Prostate gland (tissue), 2 donors: ENCODE measurements around the gene CFDP1. TPM values are rescaled to one million over a fixed set of nuclear protein-coding genes. Genes with fewer than 3 reads are reported as not detected.

Experiments used
- DNase-seq: peaks from one replicate; pipeline ENCODE4 v3.0.0-alpha.2; 2019; ENCODE audit warnings: low spot score
- H3K27ac ChIP-seq, 2 donors: fragments of 200-600 bp; sonication (generic); 2 replicates each; pipeline ENCODE4 v1.5.1; 2017 to 2019
- H3K27me3 ChIP-seq: fragments of 200-600 bp; sonication (generic); replicated peaks from 2 replicates; pipeline ENCODE4 v1.5.1; 2019; ENCODE audit not compliant: insufficient read depth
- H3K36me3 ChIP-seq, 2 donors: fragments of 200-600 bp; sonication (generic); 1 replicate in 1 of 2; 2 replicates in 1 of 2; pipeline versions ENCODE4 v1.5.1 to v1.8.1; 2017 to 2019
- H3K4me1 ChIP-seq: fragments of 200-600 bp; sonication (generic); replicated peaks from 2 replicates; pipeline ENCODE4 v1.5.1; 2019
- H3K4me3 ChIP-seq, 2 donors: fragments of 200-600 bp; sonication (generic); 2 replicates each; pipeline ENCODE4 v1.5.1; 2017 to 2019
- H3K9me3 ChIP-seq: fragments of 200-600 bp; sonication (generic); 2 replicates; pipeline ENCODE4 v1.5.1; 2017
- POLR2A ChIP-seq: fragments of 450-650 bp; IDR thresholded peaks from one replicate; pipeline ENCODE4 v1.6.1; 2016; ENCODE audit warnings: antibody characterized with exemption, mild to moderate bottlenecking
- POLR2AphosphoS5 ChIP-seq: sonication (generic); formaldehyde crosslinking; IDR thresholded peaks from one replicate; pipeline ENCODE4 v1.6.1; 2017; ENCODE audit warnings: antibody characterized with exemption
- WGBS: methylation state at CpG from one replicate; pipeline ENCODE4 v1.1.5; 2018; 5-methylcytosine and 5-hydroxymethylcytosine counted together
- intact Hi-C: fragments of 100-400 bp; cut with DNase I; formaldehyde crosslinking; loops from one replicate; pipeline ENCODE4 v1.14.2; 2022
- total RNA-seq, 2 donors: library from RNA; depleted of rRNA; stranded (reverse); fragments of >200 nt; gene quantifications; one replicate each; pipeline ENCODE4 v1.1.0, GENCODE V29; 2016
- TF ChIP-seq, protein P1 (sequence below), 4 experiments: fragments of 200-600 bp in 2 of 4; fragments of 450-650 bp in 2 of 4; sonication (generic) in 2 of 4; IDR thresholded peaks; 1 replicate in 3 of 4; 2 replicates in 1 of 4; pipeline ENCODE4 v1.5.1; 2016 to 2019; ENCODE audit warnings: antibody characterized with exemption in 4 of 4, mild to moderate bottlenecking in 2 of 4, moderate library complexity in 2 of 4

Gene CFDP1
- total RNA-seq, 2 donors from 2014 or later: 67.9 to 101 TPM

DNA sequence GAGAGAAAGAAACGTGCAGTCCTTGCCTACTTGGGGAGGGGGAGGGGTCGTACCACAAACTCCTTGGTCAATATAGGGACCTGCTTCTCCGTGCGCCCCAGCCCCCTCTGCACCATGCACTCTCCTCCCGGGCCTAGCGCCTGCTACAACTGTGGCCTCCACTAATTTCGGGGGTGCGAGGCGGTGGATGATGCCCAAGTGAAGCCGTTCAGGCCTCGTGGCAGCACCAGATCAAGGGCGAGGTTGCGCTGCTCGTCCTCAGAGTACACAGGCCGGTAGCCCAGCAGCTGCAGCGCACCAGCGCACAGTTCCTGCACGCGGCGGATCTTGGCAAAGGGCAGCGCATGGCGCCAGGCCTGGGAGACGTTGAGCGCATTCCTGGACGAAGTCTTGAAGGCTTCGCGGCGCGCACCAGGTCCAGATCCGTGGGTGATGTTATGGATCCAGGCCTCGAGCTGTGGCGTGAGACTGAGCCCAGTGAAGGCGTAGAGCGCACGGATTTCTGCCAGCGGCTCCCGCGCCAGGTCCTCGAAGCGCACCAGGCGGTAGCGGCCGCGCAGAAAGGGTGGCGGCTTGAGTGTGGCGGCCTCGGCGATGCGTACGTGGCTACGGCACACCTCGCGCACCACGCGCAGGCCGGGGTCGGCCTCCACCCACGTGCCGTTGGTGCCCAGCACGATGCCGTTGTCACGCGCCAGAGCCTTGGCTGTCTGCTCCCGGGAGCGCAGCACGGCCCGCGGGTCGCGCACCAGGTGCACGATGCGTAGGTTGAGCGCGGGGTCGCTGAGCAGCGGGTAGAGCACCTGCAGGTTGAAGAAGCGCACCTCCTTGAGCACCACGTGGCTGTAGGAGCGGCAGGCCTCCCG, 45.4 kb upstream of the CFDP1 start:
- Histone ChIP-seq H3K27ac (no peak overlapping the region), H3K27me3 (no peaks in the 10 kb centered on the region), H3K4me3 (no peak overlapping the region), H3K9me3 (no peaks in the 10 kb centered on the region), H3K4me1 (no peaks in the 10 kb centered on the region), H3K36me3 (no peaks in the 10 kb centered on the region)
- WGBS: 95% methylated on average over 79 of the region's 80 CpGs
- intact Hi-C loops: loop anchor here (10.0 kb wide), 1 partner anchor 146 kb away; the partner anchor contains the start of gene ADAT1
- TF ChIP-seq POLR2AphosphoS5 (no peak), POLR2A (no peak)
- TF ChIP-seq, protein P1, sequence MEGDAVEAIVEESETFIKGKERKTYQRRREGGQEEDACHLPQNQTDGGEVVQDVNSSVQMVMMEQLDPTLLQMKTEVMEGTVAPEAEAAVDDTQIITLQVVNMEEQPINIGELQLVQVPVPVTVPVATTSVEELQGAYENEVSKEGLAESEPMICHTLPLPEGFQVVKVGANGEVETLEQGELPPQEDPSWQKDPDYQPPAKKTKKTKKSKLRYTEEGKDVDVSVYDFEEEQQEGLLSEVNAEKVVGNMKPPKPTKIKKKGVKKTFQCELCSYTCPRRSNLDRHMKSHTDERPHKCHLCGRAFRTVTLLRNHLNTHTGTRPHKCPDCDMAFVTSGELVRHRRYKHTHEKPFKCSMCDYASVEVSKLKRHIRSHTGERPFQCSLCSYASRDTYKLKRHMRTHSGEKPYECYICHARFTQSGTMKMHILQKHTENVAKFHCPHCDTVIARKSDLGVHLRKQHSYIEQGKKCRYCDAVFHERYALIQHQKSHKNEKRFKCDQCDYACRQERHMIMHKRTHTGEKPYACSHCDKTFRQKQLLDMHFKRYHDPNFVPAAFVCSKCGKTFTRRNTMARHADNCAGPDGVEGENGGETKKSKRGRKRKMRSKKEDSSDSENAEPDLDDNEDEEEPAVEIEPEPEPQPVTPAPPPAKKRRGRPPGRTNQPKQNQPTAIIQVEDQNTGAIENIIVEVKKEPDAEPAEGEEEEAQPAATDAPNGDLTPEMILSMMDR (IDR thresholded peaks at IDR 0.05): no peak
- no peak for DNase-seq

DNA sequence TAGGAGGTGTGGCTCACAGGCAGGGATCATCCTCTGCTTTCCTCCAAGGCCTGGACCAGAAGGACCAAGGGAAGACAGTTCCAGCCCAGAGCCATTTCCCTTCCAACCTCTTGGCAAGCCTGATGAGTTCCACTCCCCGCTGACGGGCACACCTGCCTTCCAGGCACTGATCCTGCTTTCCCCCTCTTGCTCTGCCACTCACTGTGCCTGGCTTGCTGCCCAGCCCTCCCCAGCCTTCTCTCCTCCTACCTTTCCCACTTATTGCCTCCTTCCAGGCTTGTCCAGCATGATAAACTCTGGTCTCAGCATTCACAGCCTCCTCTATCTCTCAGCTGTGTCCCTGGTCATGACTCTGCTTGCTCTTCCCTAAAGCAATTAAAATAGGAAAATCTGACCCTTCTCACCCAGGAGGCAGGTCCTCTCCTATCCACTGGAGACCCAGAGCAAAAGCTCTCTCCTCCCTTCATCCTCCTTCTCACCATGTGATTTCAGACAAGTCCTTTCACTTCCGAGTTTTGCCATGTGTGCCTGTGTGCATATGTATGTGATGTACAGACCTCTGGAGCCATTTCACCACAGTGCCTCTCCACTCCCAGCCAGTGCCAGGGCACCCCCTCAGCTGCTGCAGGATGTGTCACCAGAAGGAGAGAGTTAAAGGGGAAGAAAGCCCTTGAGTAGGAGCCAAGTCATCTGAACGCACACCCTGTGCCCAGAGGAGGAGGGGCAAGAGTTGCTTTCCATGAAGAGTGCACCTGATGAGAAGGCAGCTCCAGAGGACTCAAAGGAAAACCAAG, 44.6 kb upstream of the CFDP1 start:
- no peaks in the 10 kb centered on the region for H3K4me1 ChIP-seq
- intact Hi-C loops: loop anchor here (10.0 kb wide), 1 partner anchor 147 kb away; the partner anchor contains the start of gene ADAT1
- no peak overlapping the region for H3K4me3 ChIP-seq
- H3K36me3 ChIP-seq: no peaks in the 10 kb centered on the region
- H3K27ac ChIP-seq: no peak overlapping the region
- no peaks in the 10 kb centered on the region for H3K9me3 ChIP-seq
- WGBS: 46% methylated on average over 4 of the region's 4 CpGs
- no peaks in the 10 kb centered on the region for H3K27me3 ChIP-seq
- TF ChIP-seq, protein P1 (IDR thresholded peaks at IDR 0.05): no peak
- TF ChIP-seq POLR2A (no peak), POLR2AphosphoS5 (no peak)
- no peak for DNase-seq

DNA sequence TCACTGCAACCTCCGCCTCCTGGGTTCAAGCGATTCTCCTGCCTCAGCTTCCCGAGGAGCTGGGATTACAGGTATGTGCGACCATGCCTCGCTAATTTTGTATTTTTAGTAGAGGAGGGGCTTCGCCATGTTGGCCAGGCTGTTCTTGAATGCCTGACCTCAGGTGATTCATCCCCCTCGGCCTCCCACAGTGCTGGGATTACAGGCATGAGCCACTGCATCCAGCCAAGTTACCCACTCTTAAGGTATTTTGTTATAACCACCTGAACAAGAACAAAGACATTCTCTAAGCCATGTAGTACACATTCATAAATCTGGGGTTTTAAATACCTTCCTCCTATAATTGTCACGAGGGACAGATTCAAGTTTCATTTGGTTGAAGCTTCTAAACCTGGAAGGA, 43.5 kb upstream of the CFDP1 start:
- H3K4me3 ChIP-seq: no peak overlapping the region
- intact Hi-C loops: loop anchor here (10.0 kb wide), 1 partner anchor 148 kb away; the partner anchor contains the start of gene ADAT1
- no peaks in the 10 kb centered on the region for H3K27me3 ChIP-seq
- DNase-seq: no peak
- no peak for TF ChIP-seq POLR2A
- TF ChIP-seq, protein P1 (IDR thresholded peaks at IDR 0.05): no peak
- TF ChIP-seq POLR2AphosphoS5: no peak
- 84% methylated on average over 8 of the region's 8 CpGs for WGBS
- H3K9me3 ChIP-seq: no peaks in the 10 kb centered on the region
- H3K27ac ChIP-seq: no peak overlapping the region
- no peaks in the 10 kb centered on the region for H3K36me3 ChIP-seq
- no peaks in the 10 kb centered on the region for H3K4me1 ChIP-seq

DNA sequence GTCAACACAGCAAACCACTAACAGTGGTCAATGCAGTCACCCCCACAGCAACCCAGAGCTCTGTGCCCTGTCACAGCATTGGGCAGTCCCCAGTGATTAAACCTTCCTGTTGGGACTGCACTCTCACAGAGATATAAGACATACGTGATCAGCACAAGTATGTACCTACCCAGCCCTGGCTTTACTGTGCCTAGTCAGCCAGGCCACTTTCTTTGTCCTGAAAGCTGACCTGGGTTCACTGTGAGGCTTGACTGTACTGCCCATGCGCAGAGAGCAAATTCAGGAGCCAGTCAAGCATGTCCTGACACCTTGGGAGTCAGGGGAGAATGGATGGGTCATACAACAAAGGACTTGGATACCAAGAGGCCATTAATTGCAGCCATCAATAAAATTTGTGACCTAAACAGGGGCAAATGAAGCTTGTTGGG, 42.1 kb upstream of the CFDP1 start:
- H3K36me3 ChIP-seq: no peaks in the 10 kb centered on the region
- 100% methylated on average over 2 of the region's 2 CpGs for WGBS
- H3K4me1 ChIP-seq: no peaks in the 10 kb centered on the region
- no peaks in the 10 kb centered on the region for H3K27me3 ChIP-seq
- no peak overlapping the region for H3K27ac ChIP-seq
- no peaks in the 10 kb centered on the region for H3K9me3 ChIP-seq
- intact Hi-C loops: loop anchor here (10.0 kb wide), 1 partner anchor 149 kb away; the partner anchor contains the start of gene ADAT1
- no peak for DNase-seq
- H3K4me3 ChIP-seq: no peak overlapping the region
- TF ChIP-seq POLR2A (no peak), POLR2AphosphoS5 (no peak)
- TF ChIP-seq, protein P1 (IDR thresholded peaks at IDR 0.05): no peak
